Right lobe of liver (tissue), 6 donors: ENCODE measurements around the gene ZNF346. TPM values are rescaled to one million over a fixed set of nuclear protein-coding genes. Genes with fewer than 3 reads are reported as not detected.
A peak's percentile ranks its signal among the peaks of the same experiment; 100 is the strongest.

Experiments
- ATAC-seq, 4 donors: fragments of 200-7000 bp; cut with Tn5 transposase; one replicate each; pipeline ENCODE4 v1.9.1; 2020; ENCODE audit warnings: mild to moderate bottlenecking in 4 of 4, moderate library complexity in 4 of 4
- DNase-seq, 3 donors: peaks; one replicate each; pipeline ENCODE4 v3.0.0-alpha.2; 2020
- H3K27ac ChIP-seq, 3 donors: fragments of 200-600 bp; one replicate each; pipeline ENCODE4 v1.8.0; 2022
- H3K27me3 ChIP-seq, 2 donors: fragments of 200-600 bp; one replicate each; pipeline ENCODE4 v1.8.0; 2022
- H3K36me3 ChIP-seq, 4 donors: fragments of 200-600 bp; sonication (generic) in 1 of 4; one replicate each; pipeline versions ENCODE4 v1.5.1 to v1.8.0; 2017 to 2022; ENCODE audit warnings: control low read depth in 1 of 4
- H3K4me1 ChIP-seq, 4 donors: fragments of 200-600 bp; sonication (generic) in 1 of 4; one replicate each; pipeline versions ENCODE4 v1.5.1 to v1.8.0; 2017 to 2022; ENCODE audit warnings: control low read depth in 1 of 4
- H3K4me3 ChIP-seq, 3 donors: fragments of 200-600 bp; one replicate each; pipeline ENCODE4 v1.8.0; 2022
- H3K9me3 ChIP-seq, 4 donors: fragments of 200-600 bp; sonication (generic) in 1 of 4; one replicate each; pipeline versions ENCODE4 v1.5.1 to v1.8.0; 2017 to 2022; ENCODE audit warnings: control low read depth in 1 of 4
- POLR2A ChIP-seq: fragments of 450-650 bp; IDR thresholded peaks from one replicate; pipeline ENCODE4 v1.6.1; 2017; ENCODE audit warnings: antibody characterized with exemption, mild to moderate bottlenecking
- WGBS: methylation state at CpG from one replicate; pipeline ENCODE4 v1.1.6; 2018; ENCODE audit warnings: low coverage, low lambda C conversion rate; ENCODE audit not compliant: insufficient coverage; ENCODE audit errors: missing lambda C conversion rate; 5-methylcytosine and 5-hydroxymethylcytosine counted together
- intact Hi-C, 2 donors: fragments of 100-400 bp; cut with DNase I; formaldehyde crosslinking; loops; one replicate each; pipeline versions ENCODE4 v1.11.2 to v1.14.1; 2022
- total RNA-seq, 6 experiments: library from RNA; depleted of rRNA in 2 of 6; stranded (reverse); fragments of >200 nt in 2 of 6; fragmentation: NEBNext Ultra II Directional in 3 of 6; extraction: Animal tissue kit (Norgen Biotek cat#: 25700) in 3 of 6; gene quantifications; one replicate each; pipeline versions ENCODE4 v1.1.0 to v1.2.4, GENCODE V29; 2016 to 2023
- TF ChIP-seq, protein P1 (sequence below), 4 donors: fragments of 200-600 bp in 3 of 4; fragments of 450-650 bp in 1 of 4; IDR thresholded peaks; one replicate each; pipeline versions ENCODE4 v1.5.1 to v1.8.0; 2016 to 2022; ENCODE audit warnings: antibody characterized with exemption in 4 of 4, mild to moderate bottlenecking in 2 of 4
- donor health status: DM: no; HTN: yes; CAD: no.
- donor health status: DM: no; HTN: no; CAD: no.
- donor health status: DM: no; HTN: no; CAD: no.
- donor health status: DM: no; HTN: yes; CAD: no.
- donor health status: DM: no; HTN: yes; CAD: no.

Gene ZNF346
- total RNA-seq, 6 experiments from 2014 or later = 5.3 to 7.4 (median 6.0) TPM

DNA sequence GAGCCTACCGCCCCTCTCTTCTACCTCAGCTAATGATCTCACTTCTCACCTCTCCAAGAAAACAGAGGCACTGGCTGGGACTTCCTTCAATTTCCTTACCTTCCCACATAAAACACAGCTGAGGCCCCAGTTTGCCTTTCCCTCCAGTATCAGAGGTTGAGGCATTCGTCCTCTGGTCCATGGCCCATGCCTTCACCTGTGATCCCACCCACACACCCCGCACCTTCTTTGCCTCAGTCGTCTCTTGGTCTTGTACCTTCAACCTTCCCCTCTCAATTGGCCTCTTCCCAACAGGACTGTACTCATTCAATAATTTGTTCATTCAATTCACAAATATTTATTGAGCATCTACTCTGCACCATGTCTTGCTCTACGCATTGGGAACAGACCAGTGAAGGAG, 100.1 kb downstream of the ZNF346 start:
- intact Hi-C loops = loop anchor here in 1 of 2 donors (10.0 kb wide), 1 partner anchor 122 kb away; no protein-coding TSS in a partner anchor
- TF ChIP-seq POLR2A = no peak
- TF ChIP-seq, protein P1, sequence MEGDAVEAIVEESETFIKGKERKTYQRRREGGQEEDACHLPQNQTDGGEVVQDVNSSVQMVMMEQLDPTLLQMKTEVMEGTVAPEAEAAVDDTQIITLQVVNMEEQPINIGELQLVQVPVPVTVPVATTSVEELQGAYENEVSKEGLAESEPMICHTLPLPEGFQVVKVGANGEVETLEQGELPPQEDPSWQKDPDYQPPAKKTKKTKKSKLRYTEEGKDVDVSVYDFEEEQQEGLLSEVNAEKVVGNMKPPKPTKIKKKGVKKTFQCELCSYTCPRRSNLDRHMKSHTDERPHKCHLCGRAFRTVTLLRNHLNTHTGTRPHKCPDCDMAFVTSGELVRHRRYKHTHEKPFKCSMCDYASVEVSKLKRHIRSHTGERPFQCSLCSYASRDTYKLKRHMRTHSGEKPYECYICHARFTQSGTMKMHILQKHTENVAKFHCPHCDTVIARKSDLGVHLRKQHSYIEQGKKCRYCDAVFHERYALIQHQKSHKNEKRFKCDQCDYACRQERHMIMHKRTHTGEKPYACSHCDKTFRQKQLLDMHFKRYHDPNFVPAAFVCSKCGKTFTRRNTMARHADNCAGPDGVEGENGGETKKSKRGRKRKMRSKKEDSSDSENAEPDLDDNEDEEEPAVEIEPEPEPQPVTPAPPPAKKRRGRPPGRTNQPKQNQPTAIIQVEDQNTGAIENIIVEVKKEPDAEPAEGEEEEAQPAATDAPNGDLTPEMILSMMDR (IDR thresholded peaks at IDR 0.05) = no peak
- H3K4me1 ChIP-seq = no peaks in the 10 kb centered on the region
- ATAC-seq (no peak), DNase-seq (peak in 1 of 3 donors; percentile 22)
- H3K36me3 ChIP-seq = no peaks in the 10 kb centered on the region
- no peaks in the 10 kb centered on the region for H3K9me3 ChIP-seq
- no peaks in the 10 kb centered on the region for H3K27me3 ChIP-seq
- no peak overlapping the region for H3K27ac ChIP-seq
- WGBS = 94% methylated on average over 5 of the region's 5 CpGs
- no peak overlapping the region for H3K4me3 ChIP-seq

DNA sequence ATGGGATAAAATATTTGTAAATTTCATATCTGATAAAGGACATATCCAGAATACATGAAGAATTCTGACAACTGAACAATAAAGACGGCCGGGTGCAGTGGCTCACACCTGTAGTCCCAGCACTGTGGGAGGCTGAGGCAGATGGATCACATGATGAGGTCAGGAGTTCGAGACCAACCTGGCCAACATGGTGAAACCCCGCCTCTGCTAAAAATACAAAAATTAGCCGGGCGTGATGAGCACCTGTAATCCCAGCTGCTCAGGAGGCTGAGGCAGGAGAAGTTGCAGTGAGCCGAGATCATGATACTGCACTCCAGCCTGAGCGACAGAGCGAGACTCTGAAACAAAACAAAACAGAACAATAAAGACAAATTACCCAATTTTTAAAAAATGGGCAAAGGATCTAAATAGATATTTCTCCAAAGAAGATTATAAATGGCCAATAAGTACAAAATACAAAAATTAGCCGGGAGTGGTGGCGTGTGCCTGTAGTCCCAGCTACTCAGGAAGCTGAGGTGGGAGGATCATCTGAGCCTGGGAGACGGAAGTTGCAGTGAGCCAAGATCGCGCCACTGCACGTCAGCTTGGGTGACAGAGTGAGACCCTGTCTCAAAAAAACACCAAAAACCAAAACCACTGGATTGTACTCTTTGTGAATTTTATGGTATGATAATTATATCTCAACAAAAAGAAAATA, 101.4 kb downstream of the ZNF346 start:
- DNase-seq (peak in 1 of 3 donors; percentile 18), ATAC-seq (no peak)
- intact Hi-C loops = loop anchor here in 1 of 2 donors (10.0 kb wide), 1 partner anchor 121 kb away; no protein-coding TSS in a partner anchor
- Histone ChIP-seq H3K9me3 (no peaks in the 10 kb centered on the region), H3K27ac (no peak overlapping the region), H3K36me3 (no peaks in the 10 kb centered on the region), H3K4me1 (no peaks in the 10 kb centered on the region), H3K4me3 (no peak overlapping the region), H3K27me3 (no peaks in the 10 kb centered on the region)
- TF ChIP-seq POLR2A = no peak
- TF ChIP-seq, protein P1 (IDR thresholded peaks at IDR 0.05) = no peak
- WGBS = 75% methylated on average over 15 of the region's 15 CpGs

- no peaks in the 10 kb centered on the region for H3K36me3 ChIP-seq
- ATAC-seq = no peak
- 94% methylated on average over 4 of the region's 4 CpGs for WGBS
Measured at GRCh38 chr5:177124486-177124991, 102.0 kb downstream of the ZNF346 start.

DNA sequence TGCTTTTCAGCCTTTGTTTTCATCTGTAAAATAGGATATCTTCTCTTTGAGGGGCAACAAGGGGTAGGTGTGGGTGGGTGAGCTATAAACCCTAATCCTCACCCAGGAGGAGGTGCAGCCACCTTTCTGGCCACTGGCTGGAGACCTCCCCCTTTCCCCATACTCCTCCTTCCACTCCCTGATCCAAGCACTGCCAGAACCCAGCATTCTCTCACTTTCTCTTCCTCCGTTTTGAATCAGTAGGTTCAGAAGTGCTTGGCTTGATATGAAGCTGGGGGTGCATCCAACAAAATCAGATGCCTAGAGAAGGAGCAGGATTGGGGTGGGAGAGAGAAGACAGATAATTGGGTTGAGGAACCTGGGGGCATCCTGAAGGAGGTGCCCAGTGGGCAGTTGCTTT, 104.3 kb downstream of the ZNF346 start:
- H3K4me1 ChIP-seq = no peaks in the 10 kb centered on the region
- DNase-seq (no peak), ATAC-seq (no peak)
- 70% methylated on average over 1 of the region's 1 CpG for WGBS
- H3K27me3 ChIP-seq = no peaks in the 10 kb centered on the region
- TF ChIP-seq POLR2A = no peak
- TF ChIP-seq, protein P1 (IDR thresholded peaks at IDR 0.05) = no peak
- H3K36me3 ChIP-seq = no peaks in the 10 kb centered on the region
- H3K9me3 ChIP-seq = no peaks in the 10 kb centered on the region
- intact Hi-C loops = loop anchor here in 1 of 2 donors (10.0 kb wide), 1 partner anchor 118 kb away; no protein-coding TSS in a partner anchor
- H3K27ac ChIP-seq = no peak overlapping the region
- no peak overlapping the region for H3K4me3 ChIP-seq

More at GRCh38 chr5:177124486-177124991, 102.0 kb downstream of the ZNF346 start:
- intact Hi-C loops = loop anchor here in 1 of 2 donors (10.0 kb wide), 1 partner anchor 120 kb away; no protein-coding TSS in a partner anchor
- H3K9me3 ChIP-seq = no peaks in the 10 kb centered on the region
- no peak overlapping the region for H3K27ac ChIP-seq
- TF ChIP-seq, protein P1 (IDR thresholded peaks at IDR 0.05) = no peak
- TF ChIP-seq POLR2A = no peak
- no peak overlapping the region for H3K4me3 ChIP-seq
- H3K27me3 ChIP-seq = no peaks in the 10 kb centered on the region
- DNase-seq = no peak
- H3K4me1 ChIP-seq = no peaks in the 10 kb centered on the region
